H1 (cell line): ENCODE measurements around the gene PDCD6IP. TPM values are rescaled to one million over a fixed set of nuclear protein-coding genes. Genes with fewer than 3 reads are reported as not detected.

Experiments
- CTCF ChIA-PET: fragments of 300-600 bp; sonication (Branson Sonifier 250); formaldehyde crosslinking; loops from one replicate; lab custom pipeline; 2021; ENCODE audit not compliant: partially characterized antibody; lab: Charles Lee
- POLR2A ChIA-PET: fragments of 300-600 bp; sonication (Branson Sonifier 250); formaldehyde crosslinking; loops from one replicate; lab custom pipeline; 2021; ENCODE audit warnings: inconsistent platforms; ENCODE audit not compliant: partially characterized antibody; lab: Charles Lee
- DNase-seq, 2 experiments: peaks; one replicate each; pipeline versions ENCODE4 v3.0.0 to v3.0.0-alpha.2; 2010 to 2022; ENCODE audit warnings: low spot score in 2 of 2, low read depth in 1 of 2, mixed read lengths in 1 of 2
- FAIRE-seq: peaks from 2 replicates; lab custom pipeline; 2011; peaks lifted over from hg19 to GRCh38; lab: Jason Lieb, UNC
- H2AFZ ChIP-seq: 2 replicates; pipeline ENCODE4 v1.8.1; 2012; ENCODE audit warnings: low read length, inconsistent platforms
- H2AK5ac ChIP-seq: 2 replicates; pipeline ENCODE4 v1.6.1; 2013; ENCODE audit warnings: low read depth, low read length
- H2BK120ac ChIP-seq: replicated peaks from 2 replicates; pipeline ENCODE3; 2013; ENCODE audit warnings: low read depth, low read length, inconsistent platforms
- H2BK12ac ChIP-seq: 2 replicates; pipeline ENCODE4 v1.6.1; 2013; ENCODE audit warnings: low read depth, low read length
- H2BK15ac ChIP-seq: 2 replicates; pipeline ENCODE4 v1.6.1; 2013; ENCODE audit warnings: low read length
- H2BK20ac ChIP-seq: 2 replicates; pipeline ENCODE4 v1.6.1; 2013; ENCODE audit warnings: low read length
- H2BK5ac ChIP-seq: 2 replicates; pipeline ENCODE4 v1.6.1; 2013; ENCODE audit warnings: low read depth, low read length
- H3K14ac ChIP-seq: 2 replicates; pipeline ENCODE4 v1.6.1; 2013; ENCODE audit warnings: inconsistent platforms; ENCODE audit not compliant: insufficient read length
- H3K18ac ChIP-seq: 2 replicates; pipeline ENCODE4 v1.6.1; 2013; ENCODE audit warnings: low read length; ENCODE audit errors: extremely low read depth
- H3K23ac ChIP-seq: 2 replicates; pipeline ENCODE4 v1.6.1; 2013; ENCODE audit warnings: inconsistent platforms; ENCODE audit not compliant: insufficient read length
- H3K23me2 ChIP-seq: 2 replicates; pipeline ENCODE4 v1.6.1; 2013; ENCODE audit warnings: low read depth, low read length
- H3K27ac ChIP-seq: 2 replicates; pipeline ENCODE4 v1.6.1; 2011; ENCODE audit warnings: low read depth, low read length, inconsistent platforms
- H3K27me3 ChIP-seq, 4 experiments: replicated peaks in 1 of 4; 1 replicate in 1 of 4; 2 replicates in 3 of 4; pipeline versions ENCODE4 v1.6.1 to v1.8.1; 2011 to 2013; ENCODE audit warnings: low read length in 3 of 4, mild to moderate bottlenecking in 3 of 4, inconsistent platforms in 2 of 4, mixed read lengths in 2 of 4, moderate library complexity in 1 of 4; ENCODE audit not compliant: control insufficient read depth in 3 of 4, insufficient read depth in 3 of 4; ENCODE audit errors: extremely low read depth in 1 of 4
- H3K36me3 ChIP-seq, 4 experiments: 2 replicates each; pipeline versions ENCODE4 v1.6.1 to v1.8.1; 2011 to 2013; ENCODE audit warnings: mild to moderate bottlenecking in 4 of 4, low read length in 3 of 4, moderate library complexity in 2 of 4, control low read depth in 1 of 4, inconsistent platforms in 1 of 4; ENCODE audit not compliant: insufficient read depth in 4 of 4, control insufficient read depth in 2 of 4
- H3K4ac ChIP-seq: replicated peaks from 2 replicates; pipeline ENCODE3; 2013; ENCODE audit warnings: low read length, low read depth, mixed read lengths, inconsistent platforms; ENCODE audit not compliant: insufficient read length
- H3K4me1 ChIP-seq, 4 experiments: replicated peaks in 1 of 4; 1 replicate in 1 of 4; 2 replicates in 3 of 4; pipeline versions ENCODE4 v1.6.1 to v1.8.1; 2011 to 2013; ENCODE audit warnings: low read length in 3 of 4, inconsistent platforms in 2 of 4, mixed read lengths in 1 of 4; ENCODE audit not compliant: insufficient read depth in 4 of 4, control insufficient read depth in 3 of 4
- H3K4me2 ChIP-seq, 2 experiments: 2 replicates each; pipeline versions ENCODE4 v1.6.1 to v1.8.1; 2011 to 2013; ENCODE audit warnings: low read depth in 2 of 2, low read length in 2 of 2, control low read depth in 1 of 2, inconsistent platforms in 1 of 2, mild to moderate bottlenecking in 1 of 2; ENCODE audit not compliant: insufficient read depth in 1 of 2
- H3K4me3 ChIP-seq, 4 experiments: fragments of 200-600, 300-600 bp in 1 of 4; sonication (generic), shearing (Covaris generic), sonication (Bioruptor Twin) in 1 of 4; 2 replicates each; pipeline versions ENCODE4 v1.5.1 to v1.8.1; 2011 to 2016; ENCODE audit warnings: low read length in 4 of 4, low read depth in 3 of 4, control low read depth in 2 of 4, inconsistent platforms in 2 of 4, mild to moderate bottlenecking in 2 of 4, mixed read lengths in 1 of 4, moderate library complexity in 1 of 4; ENCODE audit not compliant: insufficient read depth in 2 of 4; ENCODE audit errors: extremely low read depth in 1 of 4
- H3K56ac ChIP-seq: replicated peaks from 2 replicates; pipeline ENCODE3; 2013; ENCODE audit warnings: low read depth, mild to moderate bottlenecking, mixed read lengths, low read length, inconsistent platforms; ENCODE audit not compliant: insufficient read length
- H3K79me1 ChIP-seq: 2 replicates; pipeline ENCODE4 v1.6.1; 2013; ENCODE audit warnings: low read depth, low read length, control low read depth
- H3K79me2 ChIP-seq, 2 experiments: 2 replicates each; pipeline versions ENCODE4 v1.6.1 to v1.8.1; 2012 to 2013; ENCODE audit warnings: low read length in 2 of 2, mild to moderate bottlenecking in 2 of 2, inconsistent platforms in 1 of 2; ENCODE audit not compliant: insufficient read depth in 2 of 2, control insufficient read depth in 1 of 2
- H3K9ac ChIP-seq, 4 experiments: replicated peaks in 1 of 4; 1 replicate in 1 of 4; 2 replicates in 3 of 4; pipeline versions ENCODE4 v1.6.1 to v1.8.1; 2011 to 2013; ENCODE audit warnings: low read depth in 3 of 4, low read length in 3 of 4, control low read depth in 2 of 4, mild to moderate bottlenecking in 2 of 4, moderate library complexity in 2 of 4, inconsistent platforms in 1 of 4; ENCODE audit errors: extremely low read depth in 1 of 4
- H3K9me3 ChIP-seq, 2 experiments: 2 replicates each; pipeline versions ENCODE4 v1.6.1 to v1.8.1; 2012 to 2013; ENCODE audit warnings: mild to moderate bottlenecking in 2 of 2, moderate library complexity in 2 of 2, control low read depth in 1 of 2, inconsistent platforms in 1 of 2, low read depth in 1 of 2, low read length in 1 of 2, mixed read lengths in 1 of 2; ENCODE audit not compliant: insufficient read depth in 2 of 2
- H4K20me1 ChIP-seq, 2 experiments: replicated peaks in 1 of 2; 2 replicates each; pipeline versions ENCODE3 to v1.8.1; 2011 to 2013; ENCODE audit warnings: inconsistent platforms in 2 of 2, low read length in 2 of 2, mild to moderate bottlenecking in 1 of 2; ENCODE audit not compliant: insufficient read depth in 2 of 2, control insufficient read depth in 1 of 2
- H4K5ac ChIP-seq: 2 replicates; pipeline ENCODE4 v1.6.1; 2013; ENCODE audit warnings: low read length, low read depth, mixed read lengths, inconsistent platforms; ENCODE audit not compliant: insufficient read length
- H4K8ac ChIP-seq: 2 replicates; pipeline ENCODE4 v1.8.0; 2013; ENCODE audit warnings: mild to moderate bottlenecking, moderate library complexity, low read length, inconsistent platforms; ENCODE audit not compliant: insufficient read depth; ENCODE audit errors: extremely low read depth
- H4K91ac ChIP-seq: replicated peaks from 2 replicates; pipeline ENCODE3; 2013; ENCODE audit warnings: low read length, mixed read lengths, inconsistent platforms; ENCODE audit not compliant: insufficient read length
- BCL11A ChIP-seq, 2 experiments: IDR thresholded peaks; one replicate each; pipeline ENCODE4 v1.6.1; 2011; ENCODE audit warnings: low read depth in 2 of 2, low read length in 2 of 2, mild to moderate bottlenecking in 2 of 2
- CEBPB ChIP-seq: IDR thresholded peaks from 2 replicates; pipeline ENCODE4 v1.6.1; 2012; ENCODE audit warnings: low read depth, low read length
- EZH2 ChIP-seq: fragments of 200-600 bp; sonication (generic); IDR thresholded peaks from 2 replicates; pipeline ENCODE4 v1.7.1; 2012; ENCODE audit warnings: low read depth, mild to moderate bottlenecking, moderate library complexity, low read length, inconsistent platforms; ENCODE audit not compliant: severe bottlenecking
- HDAC2 ChIP-seq, 2 experiments: fragments of 300-600 bp in 1 of 2; sonication (generic) in 1 of 2; IDR thresholded peaks; 2 replicates each; pipeline ENCODE4 v1.6.1; 2011 to 2012; ENCODE audit warnings: low read depth in 2 of 2, low read length in 2 of 2, mild to moderate bottlenecking in 2 of 2, moderate library complexity in 2 of 2, borderline replicate concordance in 1 of 2, inconsistent platforms in 1 of 2
- KDM4A ChIP-seq: IDR thresholded peaks from one replicate; pipeline ENCODE4 v1.7.1; 2012; ENCODE audit warnings: low read depth, mild to moderate bottlenecking, moderate library complexity, low read length, inconsistent platforms; ENCODE audit not compliant: severe bottlenecking
- NRF1 ChIP-seq: IDR thresholded peaks from 2 replicates; pipeline ENCODE4 v1.6.1; 2011; ENCODE audit warnings: mild to moderate bottlenecking, low read depth, low read length, improper control_type of control experiment
- SRF ChIP-seq: IDR thresholded peaks from 2 replicates; pipeline ENCODE4 v1.6.1; 2011; ENCODE audit warnings: mild to moderate bottlenecking, low read depth, low read length, moderate library complexity
- TAF7 ChIP-seq: optimal IDR thresholded peaks from 2 replicates; pipeline ENCODE3; 2011; ENCODE audit warnings: low read depth, mild to moderate bottlenecking, inconsistent platforms, low read length, moderate library complexity, borderline replicate concordance
- WGBS, 2 experiments: shearing (Covaris generic) in 1 of 2; methylation state at CpG; one replicate each; pipeline versions ENCODE4 v1.1.6 to v1.1.7; 2013 to 2015; ENCODE audit warnings: low lambda C conversion rate in 2 of 2, mixed read lengths in 2 of 2, inconsistent platforms in 1 of 2, low coverage in 1 of 2, missing lambda C conversion rate in 1 of 2; ENCODE audit not compliant: insufficient replicate concordance in 2 of 2, insufficient coverage in 1 of 2, insufficient read length in 1 of 2; ENCODE audit errors: extremely low coverage in 1 of 2, missing lambda C conversion rate in 1 of 2; 5-methylcytosine and 5-hydroxymethylcytosine counted together
- polyA plus RNA-seq, 7 experiments: library from polyadenylated mRNA; depleted of rRNA in 3 of 7; stranded (reverse) in 5 of 7; unstranded in 2 of 7; fragments of >200 nt in 5 of 7; fragments of 200-250 nt in 2 of 7; gene quantifications; 1 replicate in 5 of 7; 2 replicates in 1 of 7; 4 replicates in 1 of 7; pipeline versions ENCODE4 v1.2.1 to v1.2.3, GENCODE V29; 2011 to 2013; ENCODE audit warnings: missing spikeins in 2 of 7, mixed read lengths in 2 of 7
- total RNA-seq: library from RNA; stranded (reverse); fragmentation: NEBNext Ultra II Directional; extraction: Animal tissue kit (Norgen Biotek cat#: 25700); gene quantifications from 2 replicates; pipeline ENCODE4 v1.2.1, GENCODE V29; 2021
- TF ChIP-seq, protein P1 (sequence below): IDR thresholded peaks from 2 replicates; pipeline ENCODE4 v1.6.1; 2012; ENCODE audit warnings: low read length, inconsistent platforms

PDCD6IP gene
- total and polyA plus RNA-seq, 2 of the 8 experiments (the other 6 are each of a cell fraction or from before 2014, with no cell fraction given) = 61.7 to 155 TPM

DNA sequence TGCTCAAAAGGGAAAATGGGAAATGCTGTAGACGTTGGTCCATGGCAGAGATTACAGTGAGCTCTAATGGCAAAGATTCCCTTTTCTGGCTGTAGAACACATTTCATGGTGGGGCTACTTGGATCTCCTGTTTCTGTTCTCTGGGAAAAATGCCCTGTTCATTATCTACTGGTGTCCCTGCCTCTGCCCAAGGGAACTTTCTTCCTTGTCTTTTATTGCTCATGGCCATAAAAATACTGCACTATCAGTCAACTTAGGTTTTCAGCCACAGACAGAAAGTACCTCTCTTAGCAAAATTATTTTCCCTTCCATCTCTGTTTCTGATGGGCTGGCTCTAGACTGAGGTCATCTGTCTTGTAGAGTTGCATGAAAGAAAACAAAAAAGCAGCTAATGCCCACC, 98.9 kb downstream of the PDCD6IP start:
- H2BK120ac ChIP-seq = no peak overlapping the region
- H3K79me2 ChIP-seq = no peaks in the 10 kb centered on the region
- no peak overlapping the region for H3K56ac ChIP-seq
- H3K4me1 ChIP-seq = no peaks in the 10 kb centered on the region
- H3K4me2 ChIP-seq = no peak overlapping the region
- FAIRE-seq = no peak
- no peaks in the 10 kb centered on the region for H3K23me2 ChIP-seq
- no peaks in the 10 kb centered on the region for H3K36me3 ChIP-seq
- no peaks in the 10 kb centered on the region for H3K9me3 ChIP-seq
- no peaks in the 10 kb centered on the region for H3K27me3 ChIP-seq
- no peak overlapping the region for H2BK20ac ChIP-seq
- WGBS, 2 experiments = 67% methylated on average over 1 of the region's 1 CpG; no CpG with 5 or more reads in 1 of the 2 experiments
- H3K18ac ChIP-seq = no peak overlapping the region
- no peak overlapping the region for H2BK5ac ChIP-seq
- no peak overlapping the region for H3K27ac ChIP-seq
- ChIA-PET POLR2A (no interaction called here), CTCF (interaction anchor here (2.4 kb wide), 1 partner anchor 14 kb away, joined by 18 read pairs; no protein-coding TSS in a partner anchor)
- H3K23ac ChIP-seq = no peak overlapping the region
- no peak overlapping the region for H3K14ac ChIP-seq
- H2BK12ac ChIP-seq = no peak overlapping the region
- H4K5ac ChIP-seq = no peak overlapping the region
- no peak overlapping the region for H3K9ac ChIP-seq
- H4K8ac ChIP-seq = no peak overlapping the region
- no peak overlapping the region for H2AFZ ChIP-seq
- no peak overlapping the region for H2AK5ac ChIP-seq
- TF ChIP-seq TAF7 (no peak), EZH2 (no peak), HDAC2 (IDR thresholded peaks at IDR 0.05; ENCODE audit: borderline replicate concordance in 1 of 2, low read depth in 2 of 2, low read length in 2 of 2) (no peak), KDM4A (no peak), NRF1 (no peak), CEBPB (no peak), SRF (no peak), BCL11A (IDR thresholded peaks at IDR 0.05; ENCODE audit: low read depth in 2 of 2, low read length in 2 of 2) (no peak)
- TF ChIP-seq, protein P1, sequence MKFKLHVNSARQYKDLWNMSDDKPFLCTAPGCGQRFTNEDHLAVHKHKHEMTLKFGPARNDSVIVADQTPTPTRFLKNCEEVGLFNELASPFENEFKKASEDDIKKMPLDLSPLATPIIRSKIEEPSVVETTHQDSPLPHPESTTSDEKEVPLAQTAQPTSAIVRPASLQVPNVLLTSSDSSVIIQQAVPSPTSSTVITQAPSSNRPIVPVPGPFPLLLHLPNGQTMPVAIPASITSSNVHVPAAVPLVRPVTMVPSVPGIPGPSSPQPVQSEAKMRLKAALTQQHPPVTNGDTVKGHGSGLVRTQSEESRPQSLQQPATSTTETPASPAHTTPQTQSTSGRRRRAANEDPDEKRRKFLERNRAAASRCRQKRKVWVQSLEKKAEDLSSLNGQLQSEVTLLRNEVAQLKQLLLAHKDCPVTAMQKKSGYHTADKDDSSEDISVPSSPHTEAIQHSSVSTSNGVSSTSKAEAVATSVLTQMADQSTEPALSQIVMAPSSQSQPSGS = no peak
- H3K79me1 ChIP-seq = no peaks in the 10 kb centered on the region
- no peak overlapping the region for H4K91ac ChIP-seq
- H2BK15ac ChIP-seq = no peak overlapping the region
- no peak overlapping the region for H3K4ac ChIP-seq
- H4K20me1 ChIP-seq = no peaks in the 10 kb centered on the region
- no peak overlapping the region for H3K4me3 ChIP-seq
- no peak for DNase-seq
